Mesendoderm (in vitro differentiated cells): ENCODE data around the gene PTPRM.

Experiments
- DNase-seq: peaks from one replicate; pipeline ENCODE4 v3.0.0; 2013
- H2AK5ac ChIP-seq: 2 replicates; pipeline ENCODE4 v1.6.1; 2013; ENCODE audit warnings: low read length, inconsistent platforms
- H2BK120ac ChIP-seq: 2 replicates; pipeline ENCODE4 v1.6.1; 2013; ENCODE audit warnings: low read depth, mild to moderate bottlenecking, low read length, moderate library complexity, mixed read lengths
- H2BK15ac ChIP-seq: replicated peaks from 2 replicates; pipeline ENCODE4 v1.6.1; 2013; ENCODE audit warnings: low read depth, mild to moderate bottlenecking, moderate library complexity
- H2BK5ac ChIP-seq: 2 replicates; pipeline ENCODE4 v1.6.1; 2013; ENCODE audit warnings: low read length, inconsistent platforms
- H3K18ac ChIP-seq: 2 replicates; pipeline ENCODE4 v1.6.1; 2013; ENCODE audit warnings: mild to moderate bottlenecking, low read length, mixed read lengths
- H3K23ac ChIP-seq: one replicate; pipeline ENCODE4 v1.6.1; 2013; ENCODE audit warnings: low read length
- H3K27ac ChIP-seq: 2 replicates; pipeline ENCODE4 v1.5.1; 2013; ENCODE audit warnings: low read depth, mild to moderate bottlenecking, inconsistent platforms, low read length, moderate library complexity
- H3K27me3 ChIP-seq: 2 replicates; pipeline ENCODE4 v1.6.1; 2013; ENCODE audit warnings: low read length, control low read depth, mild to moderate bottlenecking, inconsistent platforms; ENCODE audit not compliant: insufficient read depth, poor library complexity
- H3K36me3 ChIP-seq: 2 replicates; pipeline ENCODE4 v1.6.1; 2013; ENCODE audit warnings: low read length, inconsistent platforms; ENCODE audit not compliant: control insufficient read depth, insufficient read depth
- H3K4ac ChIP-seq: one replicate; pipeline ENCODE4 v1.6.1; 2013; ENCODE audit warnings: low read depth, mild to moderate bottlenecking, low read length, moderate library complexity
- H3K4me1 ChIP-seq: 2 replicates; pipeline ENCODE4 v1.6.1; 2013; ENCODE audit warnings: low read depth, low read length, inconsistent platforms; ENCODE audit not compliant: control insufficient read depth
- H3K4me2 ChIP-seq: 2 replicates; pipeline ENCODE4 v1.6.1; 2013; ENCODE audit warnings: low read length
- H3K4me3 ChIP-seq: 2 replicates; pipeline ENCODE4 v1.5.1; 2013; ENCODE audit warnings: mild to moderate bottlenecking, low read length
- H3K56ac ChIP-seq: one replicate; pipeline ENCODE4 v1.6.1; 2013; ENCODE audit warnings: low read length
- H3K79me1 ChIP-seq: 2 replicates; pipeline ENCODE4 v1.6.1; 2013; ENCODE audit warnings: low read length, inconsistent platforms
- H3K79me2 ChIP-seq: 2 replicates; pipeline ENCODE4 v1.6.1; 2013; ENCODE audit warnings: mild to moderate bottlenecking, low read length; ENCODE audit not compliant: control insufficient read depth, insufficient read depth
- H3K9ac ChIP-seq: 2 replicates; pipeline ENCODE4 v1.6.1; 2013; ENCODE audit warnings: low read length, inconsistent platforms
- H4K5ac ChIP-seq: one replicate; pipeline ENCODE4 v1.6.1; 2013; ENCODE audit warnings: low read length
- H4K8ac ChIP-seq: one replicate; pipeline ENCODE4 v1.6.1; 2013; ENCODE audit warnings: low read depth, mild to moderate bottlenecking, control low read depth, low read length, moderate library complexity
- WGBS: extraction: QIAGEN DNeasy Blood & Tissue Kit; methylation state at CpG from one replicate; pipeline ENCODE4 v1.1.7; 2013; ENCODE audit warnings: low lambda C conversion rate, missing lambda C conversion rate; ENCODE audit not compliant: insufficient coverage; ENCODE audit errors: extremely low coverage; 5-methylcytosine and 5-hydroxymethylcytosine counted together

PTPRM gene

DNA sequence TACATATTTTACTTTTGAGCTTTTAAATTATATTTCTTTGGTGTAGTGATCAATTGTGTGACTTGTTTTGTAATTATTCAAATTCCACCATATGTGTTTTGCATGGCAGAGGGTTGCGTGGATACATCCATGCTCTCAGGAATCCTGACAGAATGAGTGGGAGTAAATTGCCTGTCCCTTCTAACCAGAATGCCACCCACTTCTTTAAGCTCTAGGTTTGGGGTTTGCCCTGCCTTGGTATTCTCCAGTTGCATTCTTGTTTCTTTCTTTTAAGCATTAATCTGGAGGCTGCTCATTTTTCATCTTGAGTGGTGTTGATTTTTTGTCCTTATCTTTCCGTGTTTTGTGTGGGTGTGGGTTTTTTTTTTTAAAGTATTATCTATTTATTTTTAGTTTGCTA is 360.0 kb downstream of the PTPRM start:
- no peaks in the 10 kb centered on the region for H3K79me1 ChIP-seq
- WGBS, result no CpG with 5 or more reads among the region's 2 CpGs
- no peak overlapping the region for H3K4me2 ChIP-seq
- H3K4ac ChIP-seq, result no peak overlapping the region
- no peak overlapping the region for H4K8ac ChIP-seq
- no peak for DNase-seq
- no peak overlapping the region for H3K9ac ChIP-seq
- no peak overlapping the region for H2AK5ac ChIP-seq
- no peak overlapping the region for H3K23ac ChIP-seq
- peaks cover 5% of the 10 kb centered on the region for H3K4me1 ChIP-seq
- H3K18ac ChIP-seq, result no peak overlapping the region
- no peak overlapping the region for H2BK5ac ChIP-seq
- H3K79me2 ChIP-seq, result no peaks in the 10 kb centered on the region
- H2BK120ac ChIP-seq, result no peak overlapping the region
- H3K56ac ChIP-seq, result no peak overlapping the region
- H3K36me3 ChIP-seq, result no peaks in the 10 kb centered on the region
- H4K5ac ChIP-seq, result no peak overlapping the region
- no peak overlapping the region for H2BK15ac ChIP-seq
- H3K27ac ChIP-seq, result no peak overlapping the region
- no peak overlapping the region for H3K4me3 ChIP-seq
- no peaks in the 10 kb centered on the region for H3K27me3 ChIP-seq

DNA sequence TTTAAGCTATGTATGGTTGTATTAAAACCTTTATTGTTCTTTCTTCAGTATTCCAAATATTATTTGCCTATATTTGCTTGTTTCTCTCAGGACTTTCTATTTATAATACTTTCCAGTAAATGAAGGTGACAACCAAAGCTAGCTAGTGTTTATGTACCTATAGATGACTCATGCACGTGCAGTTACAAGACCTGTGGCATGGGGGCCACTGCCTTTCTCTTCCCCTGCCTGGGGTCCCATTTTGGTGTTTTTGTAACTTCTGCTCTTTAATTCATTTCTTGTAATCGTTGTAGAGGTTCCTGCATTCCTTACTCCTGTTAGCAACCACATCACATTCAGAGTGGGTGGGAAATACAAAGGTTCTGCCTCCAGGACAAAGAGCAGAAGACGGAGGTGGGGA is 364.6 kb downstream of the PTPRM start:
- no peak overlapping the region for H3K27ac ChIP-seq
- H3K23ac ChIP-seq, result no peak overlapping the region
- H3K18ac ChIP-seq, result no peak overlapping the region
- no CpG with 5 or more reads among the region's 3 CpGs for WGBS
- no peaks in the 10 kb centered on the region for H3K36me3 ChIP-seq
- no peak overlapping the region for H3K56ac ChIP-seq
- H2BK120ac ChIP-seq, result no peak overlapping the region
- H3K4me3 ChIP-seq, result no peak overlapping the region
- no peak overlapping the region for H3K4me2 ChIP-seq
- no peaks in the 10 kb centered on the region for H3K27me3 ChIP-seq
- H3K4ac ChIP-seq, result no peak overlapping the region
- no peak overlapping the region for H2BK15ac ChIP-seq
- no peaks in the 10 kb centered on the region for H3K4me1 ChIP-seq
- no peaks in the 10 kb centered on the region for H3K79me2 ChIP-seq
- no peak overlapping the region for H3K9ac ChIP-seq
- H2BK5ac ChIP-seq, result no peak overlapping the region
- H2AK5ac ChIP-seq, result no peak overlapping the region
- H4K5ac ChIP-seq, result no peak overlapping the region
- DNase-seq, result no peak
- H4K8ac ChIP-seq, result no peak overlapping the region
- no peaks in the 10 kb centered on the region for H3K79me1 ChIP-seq

DNA sequence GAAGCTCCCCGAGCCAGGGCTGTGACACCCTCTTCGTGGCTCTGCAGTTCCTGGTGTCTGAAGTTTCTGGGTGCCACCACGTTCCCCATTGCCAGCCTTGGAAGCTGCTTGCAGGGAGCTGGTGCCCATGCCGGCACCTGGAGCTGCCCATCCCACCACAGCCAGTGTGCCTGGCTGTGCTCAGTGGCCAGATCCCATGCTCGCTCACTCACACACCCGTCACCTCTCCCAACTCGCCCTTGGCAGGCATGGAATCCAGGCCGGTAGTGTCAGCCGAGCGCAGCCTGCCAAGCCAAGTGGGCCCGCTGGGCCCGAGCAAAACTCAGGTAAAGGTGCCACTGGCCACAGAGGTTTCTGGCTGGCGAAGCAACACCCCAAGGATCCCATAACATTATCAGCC is 370.2 kb downstream of the PTPRM start:
- no peak overlapping the region for H3K27ac ChIP-seq
- H4K8ac ChIP-seq, result no peak overlapping the region
- DNase-seq, result no peak
- no peak overlapping the region for H3K23ac ChIP-seq
- H3K79me1 ChIP-seq, result no peaks in the 10 kb centered on the region
- H2BK15ac ChIP-seq, result no peak overlapping the region
- H3K4me1 ChIP-seq, result no peaks in the 10 kb centered on the region
- H3K4ac ChIP-seq, result no peak overlapping the region
- no peak overlapping the region for H3K9ac ChIP-seq
- no peak overlapping the region for H3K4me2 ChIP-seq
- WGBS, result no CpG with 5 or more reads among the region's 13 CpGs
- no peaks in the 10 kb centered on the region for H3K79me2 ChIP-seq
- H4K5ac ChIP-seq, result no peak overlapping the region
- H3K27me3 ChIP-seq, result no peaks in the 10 kb centered on the region
- no peak overlapping the region for H2AK5ac ChIP-seq
- H3K18ac ChIP-seq, result no peak overlapping the region
- no peak overlapping the region for H2BK120ac ChIP-seq
- no peaks in the 10 kb centered on the region for H3K36me3 ChIP-seq
- H3K56ac ChIP-seq, result no peak overlapping the region
- no peak overlapping the region for H2BK5ac ChIP-seq
- H3K4me3 ChIP-seq, result no peak overlapping the region

DNA sequence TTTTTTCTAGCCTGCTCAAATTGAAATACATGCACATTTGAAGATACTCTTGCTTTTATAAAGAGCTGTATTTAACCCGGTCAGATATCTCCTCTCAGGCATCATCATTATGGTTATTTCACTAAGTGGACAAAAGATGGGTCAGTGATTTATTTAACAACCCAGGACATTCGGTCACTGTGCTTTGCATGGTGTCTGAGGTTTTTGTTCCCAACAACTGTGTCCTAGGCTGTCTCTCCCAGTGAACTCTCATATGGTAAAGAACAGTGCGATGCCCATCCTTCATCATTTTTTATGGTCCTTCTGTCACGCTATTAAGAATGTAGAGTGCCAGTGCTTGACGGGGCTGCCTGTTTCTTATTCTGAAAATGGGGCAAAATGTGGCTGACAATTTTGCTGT is 372.4 kb downstream of the PTPRM start:
- Histone ChIP-seq H3K36me3 (no peaks in the 10 kb centered on the region), H3K23ac (no peak overlapping the region), H3K4me3 (no peak overlapping the region), H3K4ac (no peak overlapping the region), H3K4me1 (no peaks in the 10 kb centered on the region), H2BK120ac (no peak overlapping the region), H3K27ac (no peak overlapping the region), H3K56ac (no peak overlapping the region), H4K5ac (no peak overlapping the region), H2BK15ac (no peak overlapping the region), H3K79me2 (no peaks in the 10 kb centered on the region), H3K4me2 (no peak overlapping the region), H3K79me1 (no peaks in the 10 kb centered on the region), H4K8ac (no peak overlapping the region), H2AK5ac (no peak overlapping the region), H3K18ac (no peak overlapping the region), H2BK5ac (no peak overlapping the region), H3K9ac (no peak overlapping the region), H3K27me3 (no peaks in the 10 kb centered on the region)
- no CpG with 5 or more reads among the region's 5 CpGs for WGBS
- no peak for DNase-seq

DNA sequence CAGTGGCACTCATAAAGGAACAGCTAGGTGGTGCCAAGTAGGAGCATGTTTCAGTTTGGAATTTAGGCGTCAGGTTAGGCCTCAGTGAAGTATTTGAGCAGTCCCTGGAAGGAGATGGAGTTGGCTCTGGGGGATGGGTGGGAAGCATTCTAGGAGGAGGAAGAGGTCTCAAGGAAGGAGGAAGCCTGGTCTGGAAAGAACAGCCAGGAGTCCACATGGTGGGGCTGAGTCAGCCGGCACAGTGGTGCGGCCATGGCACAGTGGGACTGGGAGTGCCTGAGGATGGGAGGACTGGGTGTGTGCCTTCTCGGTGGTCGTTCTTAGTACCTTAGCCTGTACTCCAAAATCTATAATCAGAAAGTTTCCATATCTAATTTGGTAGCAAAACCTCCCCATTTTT is 373.3 kb downstream of the PTPRM start:
- no CpG with 5 or more reads among the region's 5 CpGs for WGBS

DNA sequence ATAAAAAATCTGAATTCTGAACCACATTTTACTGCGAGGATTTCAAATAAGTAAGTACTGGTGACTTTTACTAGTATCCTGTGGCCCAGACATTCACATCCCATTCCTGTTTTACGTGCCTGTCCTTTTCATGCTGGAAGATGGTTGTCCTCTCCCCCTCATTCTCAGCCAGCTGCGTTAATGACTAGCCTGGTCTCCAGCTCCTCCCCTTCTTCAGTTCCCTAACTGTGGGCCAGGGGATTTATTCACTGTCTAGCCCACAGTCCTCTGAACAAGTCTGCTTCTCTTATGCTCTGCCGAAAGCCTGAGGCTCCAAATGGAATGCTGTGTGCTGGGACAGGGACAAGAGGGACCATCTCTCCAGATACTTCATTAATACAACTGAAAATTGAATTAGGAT is 373.9 kb downstream of the PTPRM start:
- H4K8ac ChIP-seq, result no peak overlapping the region
- DNase-seq, result no peak
- H3K79me1 ChIP-seq, result no peaks in the 10 kb centered on the region
- H3K18ac ChIP-seq, result no peak overlapping the region
- no peaks in the 10 kb centered on the region for H3K79me2 ChIP-seq
- no peak overlapping the region for H4K5ac ChIP-seq
- no peak overlapping the region for H3K4ac ChIP-seq
- H3K56ac ChIP-seq, result peak overlapping the region; percentile 32
- no peak overlapping the region for H3K23ac ChIP-seq
- H2BK5ac ChIP-seq, result no peak overlapping the region
- no peaks in the 10 kb centered on the region for H3K36me3 ChIP-seq
- H3K4me1 ChIP-seq, result no peaks in the 10 kb centered on the region
- H2BK15ac ChIP-seq, result no peak overlapping the region
- no peak overlapping the region for H3K27ac ChIP-seq
- H3K4me2 ChIP-seq, result no peak overlapping the region
- no CpG with 5 or more reads among the region's 4 CpGs for WGBS
- H3K9ac ChIP-seq, result no peak overlapping the region
- H2BK120ac ChIP-seq, result no peak overlapping the region
- H2AK5ac ChIP-seq, result no peak overlapping the region
- H3K27me3 ChIP-seq, result no peaks in the 10 kb centered on the region
- H3K4me3 ChIP-seq, result no peak overlapping the region

More for the DNA sequence above, 373.3 kb downstream of the PTPRM start:
- H2BK120ac ChIP-seq, result no peak overlapping the region
- H3K4me1 ChIP-seq, result no peaks in the 10 kb centered on the region
- no peaks in the 10 kb centered on the region for H3K79me1 ChIP-seq
- H3K4me3 ChIP-seq, result no peak overlapping the region
- no peak overlapping the region for H3K23ac ChIP-seq
- no peak overlapping the region for H3K27ac ChIP-seq
- H4K5ac ChIP-seq, result no peak overlapping the region
- H3K4me2 ChIP-seq, result no peak overlapping the region
- H3K79me2 ChIP-seq, result no peaks in the 10 kb centered on the region
- no peak overlapping the region for H4K8ac ChIP-seq
- H2BK15ac ChIP-seq, result no peak overlapping the region
- H3K56ac ChIP-seq, result no peak overlapping the region
- H3K9ac ChIP-seq, result no peak overlapping the region
- H2AK5ac ChIP-seq, result no peak overlapping the region
- H2BK5ac ChIP-seq, result no peak overlapping the region
- H3K4ac ChIP-seq, result no peak overlapping the region
- DNase-seq, result peak; percentile 10
- no peaks in the 10 kb centered on the region for H3K36me3 ChIP-seq
- no peaks in the 10 kb centered on the region for H3K27me3 ChIP-seq
- H3K18ac ChIP-seq, result no peak overlapping the region
